22Rv1 (cell line): ENCODE data around the gene CFAP46.

Source experiments
- ZFX ChIP-seq: fragments of 450-650 bp; IDR thresholded peaks from 2 replicates; pipeline ENCODE4 v1.6.1; 2017; ENCODE audit warnings: antibody characterized with exemption, borderline replicate concordance
- TF ChIP-seq, protein P1 (sequence below): fragments of 450-650 bp; IDR thresholded peaks from 2 replicates; pipeline ENCODE4 v1.5.1; 2017; ENCODE audit warnings: mild to moderate bottlenecking

DNA sequence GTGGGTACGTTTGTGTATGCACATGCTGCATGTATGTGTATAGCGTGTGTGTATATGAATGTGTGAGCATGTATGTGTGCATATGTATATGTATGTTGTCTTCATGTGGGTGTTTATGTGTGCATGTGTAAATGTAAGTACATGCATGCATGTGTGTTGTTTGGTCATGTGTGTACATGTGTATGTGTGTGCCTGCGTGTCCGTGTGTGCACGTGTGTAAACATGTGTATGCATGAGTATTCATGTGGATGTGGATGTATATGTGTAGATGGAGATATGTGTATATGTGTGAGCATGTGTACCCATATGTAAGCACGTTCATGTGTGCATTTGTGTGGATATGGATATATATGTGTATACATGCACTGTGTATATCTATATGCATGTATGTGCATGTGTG lies 5.5 kb upstream of the CFAP46 start:
- TF ChIP-seq, protein P1, sequence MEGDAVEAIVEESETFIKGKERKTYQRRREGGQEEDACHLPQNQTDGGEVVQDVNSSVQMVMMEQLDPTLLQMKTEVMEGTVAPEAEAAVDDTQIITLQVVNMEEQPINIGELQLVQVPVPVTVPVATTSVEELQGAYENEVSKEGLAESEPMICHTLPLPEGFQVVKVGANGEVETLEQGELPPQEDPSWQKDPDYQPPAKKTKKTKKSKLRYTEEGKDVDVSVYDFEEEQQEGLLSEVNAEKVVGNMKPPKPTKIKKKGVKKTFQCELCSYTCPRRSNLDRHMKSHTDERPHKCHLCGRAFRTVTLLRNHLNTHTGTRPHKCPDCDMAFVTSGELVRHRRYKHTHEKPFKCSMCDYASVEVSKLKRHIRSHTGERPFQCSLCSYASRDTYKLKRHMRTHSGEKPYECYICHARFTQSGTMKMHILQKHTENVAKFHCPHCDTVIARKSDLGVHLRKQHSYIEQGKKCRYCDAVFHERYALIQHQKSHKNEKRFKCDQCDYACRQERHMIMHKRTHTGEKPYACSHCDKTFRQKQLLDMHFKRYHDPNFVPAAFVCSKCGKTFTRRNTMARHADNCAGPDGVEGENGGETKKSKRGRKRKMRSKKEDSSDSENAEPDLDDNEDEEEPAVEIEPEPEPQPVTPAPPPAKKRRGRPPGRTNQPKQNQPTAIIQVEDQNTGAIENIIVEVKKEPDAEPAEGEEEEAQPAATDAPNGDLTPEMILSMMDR, result no peak
- no peak for TF ChIP-seq ZFX
